Ishikawa (cell line): ENCODE measurements around the gene XAB2.
A peak's percentile ranks its signal among the peaks of the same experiment; 100 is the strongest.

Experiments used
- CEBPB ChIP-seq: IDR thresholded peaks from 2 replicates; pipeline ENCODE4 v1.6.1; 2012
- CREB1 ChIP-seq: IDR thresholded peaks from 2 replicates; pipeline ENCODE4 v1.6.1; 2012; ENCODE audit warnings: low read depth
- EGR1 ChIP-seq: IDR thresholded peaks from 2 replicates; pipeline ENCODE4 v1.6.1; 2012
- EP300 ChIP-seq: IDR thresholded peaks from 2 replicates; pipeline ENCODE4 v1.6.1; 2012; ENCODE audit warnings: borderline replicate concordance
- FOXM1 ChIP-seq: IDR thresholded peaks from 2 replicates; pipeline ENCODE4 v1.6.1; 2012; ENCODE audit warnings: low read depth, borderline replicate concordance
- NFIC ChIP-seq: IDR thresholded peaks from 2 replicates; pipeline ENCODE4 v1.6.1; 2012
- RAD21 ChIP-seq: IDR thresholded peaks from 2 replicates; pipeline ENCODE4 v1.6.1; 2012; ENCODE audit warnings: low read depth
- TAF1 ChIP-seq: IDR thresholded peaks from 2 replicates; pipeline ENCODE4 v1.6.1; 2012; ENCODE audit warnings: low read depth, mild to moderate bottlenecking
- TCF12 ChIP-seq: IDR thresholded peaks from 2 replicates; pipeline ENCODE4 v1.6.1; 2012; ENCODE audit warnings: low read depth
- TEAD4 ChIP-seq: IDR thresholded peaks from 2 replicates; pipeline ENCODE4 v1.6.1; 2012
- YY1 ChIP-seq: IDR thresholded peaks from 2 replicates; pipeline ENCODE4 v1.6.1; 2012; ENCODE audit warnings: low read depth
- ZBTB7A ChIP-seq: IDR thresholded peaks from 2 replicates; pipeline ENCODE4 v1.6.1; 2012; ENCODE audit warnings: low read depth
- TF ChIP-seq, protein P1 (sequence below): IDR thresholded peaks from 2 replicates; pipeline ENCODE4 v1.6.1; 2012
- TF ChIP-seq, protein P2 (sequence below): IDR thresholded peaks from 2 replicates; pipeline ENCODE4 v1.6.1; 2012
- TF ChIP-seq, protein P3 (sequence below): IDR thresholded peaks from 2 replicates; pipeline ENCODE4 v1.6.1; 2012; ENCODE audit warnings: low read depth, mild to moderate bottlenecking

Gene XAB2

DNA sequence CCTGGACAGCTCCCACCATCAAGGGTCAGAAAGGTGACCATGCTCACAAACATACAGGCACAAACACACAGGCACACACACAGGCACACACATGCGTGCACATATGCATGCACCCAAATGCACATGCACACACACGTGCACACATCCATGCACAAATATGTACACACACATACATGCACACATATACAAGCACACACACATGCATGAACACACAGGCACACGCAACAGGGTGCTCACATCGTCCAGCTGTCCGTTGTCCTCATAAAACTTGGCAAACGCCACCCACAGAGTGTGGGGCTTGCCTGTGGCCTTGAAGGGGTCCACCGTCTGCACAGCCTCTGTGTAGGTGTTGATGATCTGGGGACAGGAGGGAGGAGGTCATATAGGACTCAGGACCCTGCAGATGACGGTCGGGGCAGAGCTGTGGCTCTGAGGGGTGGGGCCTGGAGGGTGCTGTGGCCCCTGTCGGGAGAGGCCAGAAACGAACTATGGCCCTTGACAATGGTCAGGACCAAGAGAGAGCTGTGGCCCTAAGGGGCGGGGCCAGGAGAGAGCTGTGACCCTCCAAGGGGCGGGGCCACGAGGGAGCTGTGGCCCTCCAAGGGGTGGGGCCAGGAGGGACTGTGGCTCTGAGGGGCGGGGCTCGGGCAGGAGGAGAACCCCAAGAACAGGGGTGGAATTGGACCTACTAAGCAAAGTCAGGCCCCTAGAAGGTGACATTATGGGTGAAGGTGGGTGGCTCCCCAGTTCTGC lies 6.2 kb downstream of the XAB2 start:
- no peak for TF ChIP-seq ZBTB7A
- no peak for TF ChIP-seq CEBPB
- TF ChIP-seq, protein P1, sequence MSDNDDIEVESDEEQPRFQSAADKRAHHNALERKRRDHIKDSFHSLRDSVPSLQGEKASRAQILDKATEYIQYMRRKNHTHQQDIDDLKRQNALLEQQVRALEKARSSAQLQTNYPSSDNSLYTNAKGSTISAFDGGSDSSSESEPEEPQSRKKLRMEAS: no peak
- TF ChIP-seq TAF1: no peak
- TF ChIP-seq EGR1: no peak
- TF ChIP-seq CREB1: no peak
- no peak for TF ChIP-seq RAD21
- no peak for TF ChIP-seq YY1
- no peak for TF ChIP-seq EP300
- TF ChIP-seq, protein P2, sequence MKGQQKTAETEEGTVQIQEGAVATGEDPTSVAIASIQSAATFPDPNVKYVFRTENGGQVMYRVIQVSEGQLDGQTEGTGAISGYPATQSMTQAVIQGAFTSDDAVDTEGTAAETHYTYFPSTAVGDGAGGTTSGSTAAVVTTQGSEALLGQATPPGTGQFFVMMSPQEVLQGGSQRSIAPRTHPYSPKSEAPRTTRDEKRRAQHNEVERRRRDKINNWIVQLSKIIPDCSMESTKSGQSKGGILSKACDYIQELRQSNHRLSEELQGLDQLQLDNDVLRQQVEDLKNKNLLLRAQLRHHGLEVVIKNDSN: no peak
- TF ChIP-seq NFIC: no peak
- TF ChIP-seq FOXM1: no peak
- TF ChIP-seq, protein P3, sequence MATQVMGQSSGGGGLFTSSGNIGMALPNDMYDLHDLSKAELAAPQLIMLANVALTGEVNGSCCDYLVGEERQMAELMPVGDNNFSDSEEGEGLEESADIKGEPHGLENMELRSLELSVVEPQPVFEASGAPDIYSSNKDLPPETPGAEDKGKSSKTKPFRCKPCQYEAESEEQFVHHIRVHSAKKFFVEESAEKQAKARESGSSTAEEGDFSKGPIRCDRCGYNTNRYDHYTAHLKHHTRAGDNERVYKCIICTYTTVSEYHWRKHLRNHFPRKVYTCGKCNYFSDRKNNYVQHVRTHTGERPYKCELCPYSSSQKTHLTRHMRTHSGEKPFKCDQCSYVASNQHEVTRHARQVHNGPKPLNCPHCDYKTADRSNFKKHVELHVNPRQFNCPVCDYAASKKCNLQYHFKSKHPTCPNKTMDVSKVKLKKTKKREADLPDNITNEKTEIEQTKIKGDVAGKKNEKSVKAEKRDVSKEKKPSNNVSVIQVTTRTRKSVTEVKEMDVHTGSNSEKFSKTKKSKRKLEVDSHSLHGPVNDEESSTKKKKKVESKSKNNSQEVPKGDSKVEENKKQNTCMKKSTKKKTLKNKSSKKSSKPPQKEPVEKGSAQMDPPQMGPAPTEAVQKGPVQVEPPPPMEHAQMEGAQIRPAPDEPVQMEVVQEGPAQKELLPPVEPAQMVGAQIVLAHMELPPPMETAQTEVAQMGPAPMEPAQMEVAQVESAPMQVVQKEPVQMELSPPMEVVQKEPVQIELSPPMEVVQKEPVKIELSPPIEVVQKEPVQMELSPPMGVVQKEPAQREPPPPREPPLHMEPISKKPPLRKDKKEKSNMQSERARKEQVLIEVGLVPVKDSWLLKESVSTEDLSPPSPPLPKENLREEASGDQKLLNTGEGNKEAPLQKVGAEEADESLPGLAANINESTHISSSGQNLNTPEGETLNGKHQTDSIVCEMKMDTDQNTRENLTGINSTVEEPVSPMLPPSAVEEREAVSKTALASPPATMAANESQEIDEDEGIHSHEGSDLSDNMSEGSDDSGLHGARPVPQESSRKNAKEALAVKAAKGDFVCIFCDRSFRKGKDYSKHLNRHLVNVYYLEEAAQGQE: no peak

DNA sequence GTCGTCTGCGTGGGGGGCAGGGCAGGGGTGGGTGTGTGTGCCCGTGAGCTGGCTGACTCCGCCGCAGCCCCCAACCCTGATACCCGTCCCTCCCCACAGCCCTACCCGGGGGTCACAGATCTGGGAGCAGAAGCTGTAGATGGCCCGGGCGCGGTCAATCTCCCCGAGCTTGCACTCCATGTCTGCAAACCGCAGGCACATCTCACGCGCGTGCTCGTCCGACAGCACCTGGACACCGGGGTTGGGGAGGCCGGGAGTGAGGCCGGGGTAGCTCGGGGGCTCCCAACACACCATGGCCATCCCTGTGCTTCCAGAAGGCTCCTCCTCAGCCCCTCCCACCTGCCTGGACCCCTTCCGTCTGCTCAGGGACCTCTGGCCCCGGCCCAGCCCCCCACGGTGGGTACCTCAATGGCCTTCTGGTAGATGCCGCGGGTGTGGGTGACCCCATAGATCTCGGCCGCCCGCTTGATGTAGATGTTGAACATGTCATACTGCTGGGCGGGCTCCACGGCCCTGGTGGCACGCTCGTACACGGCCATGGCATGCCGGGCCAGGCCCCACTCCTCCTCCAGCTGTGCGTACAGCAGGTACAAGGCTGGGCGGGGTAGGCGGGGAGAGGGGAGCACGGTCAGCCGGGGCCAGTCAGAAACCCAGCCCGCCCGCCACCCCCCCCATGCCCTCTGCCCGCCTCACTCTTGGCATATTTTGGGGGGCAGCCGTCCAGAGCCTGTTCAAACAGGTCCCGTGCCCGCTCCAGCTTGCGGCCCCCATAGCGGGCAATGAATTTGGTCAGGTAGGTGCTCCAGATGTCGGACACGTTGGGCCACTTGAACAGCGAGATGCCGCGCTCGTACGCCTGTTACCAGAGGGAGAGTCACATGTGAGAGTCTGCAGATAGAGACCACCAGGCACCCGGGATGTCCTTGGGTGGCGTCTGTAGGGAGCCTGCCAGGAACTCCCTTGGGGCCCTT lies 8.6 kb downstream of the XAB2 start:
- TF ChIP-seq YY1 (no peak), ZBTB7A (no peak), EGR1 (no peak), CEBPB (no peak), TCF12 (no peak), TAF1 (no peak), CREB1 (no peak), EP300 (no peak), RAD21 (no peak), NFIC (no peak), FOXM1 (no peak), TEAD4 (no peak)
- TF ChIP-seq, protein P1: no peak
- TF ChIP-seq, protein P2: no peak
- TF ChIP-seq, protein P3: no peak

DNA sequence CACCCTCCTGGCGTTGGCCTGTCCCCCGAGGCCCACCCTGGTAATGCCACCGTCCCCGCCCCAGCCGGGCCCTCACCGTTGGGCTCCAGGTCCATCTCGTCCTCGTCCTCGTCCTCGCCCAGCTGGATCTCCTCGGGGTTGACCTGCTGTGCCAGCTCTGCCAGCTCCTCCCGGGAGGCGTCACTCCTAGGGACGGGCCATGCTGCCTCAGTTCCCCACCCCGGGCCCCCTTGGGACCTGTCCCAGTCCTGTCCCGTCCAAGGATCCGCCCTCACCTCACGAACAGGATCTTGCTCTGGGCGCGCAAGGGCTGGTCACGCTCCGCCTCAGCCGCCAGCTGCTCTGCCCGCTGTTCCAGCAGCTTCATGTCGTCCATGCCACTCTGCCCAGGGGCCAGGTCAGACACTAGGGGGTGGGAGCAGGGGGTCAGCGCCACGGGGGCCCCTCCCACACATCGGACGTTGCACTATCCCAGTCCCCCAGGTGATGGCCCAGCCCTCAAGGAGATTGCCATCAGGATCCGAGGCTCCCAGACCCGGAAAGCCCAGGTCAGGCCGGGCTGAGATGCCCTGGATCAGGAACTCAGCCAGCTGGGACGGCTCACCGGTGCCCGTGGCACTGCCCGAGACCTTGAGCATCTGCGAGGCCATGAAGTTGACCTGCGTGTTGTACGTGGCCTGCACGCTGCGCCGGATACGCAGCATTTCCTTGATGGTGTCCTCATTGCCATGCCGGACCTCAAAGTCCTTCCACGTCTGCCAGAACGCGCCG lies 9.5 kb downstream of the XAB2 start:
- peak; percentile 1; the same call in 1 of the 2 replicates for TF ChIP-seq TCF12
- no peak for TF ChIP-seq EP300
- TF ChIP-seq TEAD4: no peak
- TF ChIP-seq RAD21: no peak
- peak; percentile 14; the same call in 1 of the 2 replicates for TF ChIP-seq ZBTB7A
- TF ChIP-seq EGR1: no peak

DNA sequence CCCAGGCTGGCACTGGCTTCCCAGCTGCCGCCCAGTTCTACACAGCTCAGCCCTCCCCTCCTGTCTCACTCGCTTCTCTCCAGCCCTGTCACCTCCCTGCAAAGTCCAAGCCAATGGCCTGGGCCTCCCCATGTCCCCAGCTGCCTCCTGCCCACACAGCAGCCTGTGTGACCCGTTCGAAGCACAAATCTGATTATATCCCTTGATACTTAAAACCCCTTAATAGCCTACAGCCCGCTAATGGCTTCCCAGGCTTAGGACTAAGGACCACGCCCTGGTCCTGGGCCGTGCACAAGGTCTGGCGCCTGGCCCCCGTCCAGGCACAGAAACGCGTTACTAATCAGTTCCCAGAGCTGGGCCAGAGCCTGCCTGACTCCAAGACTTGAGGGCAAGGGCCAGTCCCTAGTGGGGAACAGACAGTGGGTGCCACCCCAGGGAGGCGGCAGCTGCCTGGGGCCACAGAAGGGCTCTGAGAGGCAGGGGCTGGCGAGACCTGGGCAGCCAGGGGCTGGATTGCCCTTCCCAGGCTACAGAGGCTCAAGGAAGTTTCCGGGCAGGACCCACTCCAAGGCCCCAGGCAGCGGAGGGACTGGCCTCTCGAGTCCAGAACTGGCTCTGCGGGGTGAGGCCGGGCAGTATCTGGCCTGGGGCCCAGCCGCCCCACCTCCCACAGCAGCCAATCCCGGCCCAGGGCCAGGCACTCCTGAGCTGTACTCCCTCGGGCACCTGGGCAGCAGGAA lies 10.4 kb downstream of the XAB2 start:
- TF ChIP-seq, protein P1: 0 out of 2 replicates have a peak, but pooled peaks have one; percentile 19
- TF ChIP-seq EP300: peak; percentile 15; the same call in 1 of the 2 replicates
- TF ChIP-seq ZBTB7A: no peak; the same call in 1 of the 2 replicates
- 0 out of 2 replicates have a peak, but pooled peaks have one; percentile 1 for TF ChIP-seq TEAD4
- TF ChIP-seq CREB1: no peak
- no peak for TF ChIP-seq CEBPB
- no peak for TF ChIP-seq RAD21
- peak; percentile 84 for TF ChIP-seq NFIC
